ENCODE measurements around the gene NAALADL2. TPM values are rescaled to one million over a fixed set of nuclear protein-coding genes. Genes with fewer than 3 reads are reported as not detected.

Gene NAALADL2
- total and polyA plus RNA-seq, 2 donors (not counting 1 experiment from before 2014, with no cell fraction given) = not detected

GRCh38 chr3:175278680-175279079 is 419.5 kb downstream of the NAALADL2 start:
- DNase-seq = no peak
- H3K4me1 Mint-ChIP-seq = no peaks in the 10 kb centered on the region
- H2AFZ ChIP-seq (ENCODE audit: insufficient read depth, low read depth, low read length, poor library complexity, severe bottlenecking) = no peak overlapping the region
- POLR2A ChIA-PET = no interaction called here
- no peak overlapping the region for H3K4me3 Mint-ChIP-seq
- no peaks in the 10 kb centered on the region for H3K36me3 ChIP-seq (replicated peaks in 1 of 2; ENCODE audit: control extremely low read depth in 1 of 2, control insufficient read depth in 1 of 2, extremely low read depth in 1 of 2, insufficient read depth in 2 of 2, low read length in 1 of 2)
- no peak overlapping the region for H3K27ac Mint-ChIP-seq
- no peak overlapping the region for H3K9ac ChIP-seq (ENCODE audit: low read length)
- no peaks in the 10 kb centered on the region for H3K79me2 ChIP-seq (ENCODE audit: control insufficient read depth, insufficient read depth, low read length)
- no peak for TF ChIP-seq CTCF (IDR thresholded peaks at IDR 0.05)
- TF ChIP-seq EZH2 (IDR thresholded peaks at IDR 0.05; ENCODE audit: borderline replicate concordance, insufficient read depth, low read depth, low read length, poor library complexity, severe bottlenecking) = no peak
- H3K4me3 ChIP-seq (ENCODE audit: control extremely low read depth in 1 of 5, extremely low read depth in 1 of 5, insufficient read depth in 1 of 5, low read depth in 2 of 5, low read length in 4 of 5) = no peak overlapping the region
- ATAC-seq (ENCODE audit: low read depth) = no peak
- H3K27me3 Mint-ChIP-seq = no peaks in the 10 kb centered on the region
- no peaks in the 10 kb centered on the region for H3K27me3 ChIP-seq (replicated peaks in 1 of 4; ENCODE audit: control extremely low read depth in 1 of 4, control insufficient read depth in 3 of 4, insufficient read depth in 4 of 4, low read length in 3 of 4)
- CTCF ChIA-PET = no interaction called here
- H3K4me1 ChIP-seq (ENCODE audit: control insufficient read depth in 2 of 2, insufficient read depth in 2 of 2, low read length in 2 of 2) = no peaks in the 10 kb centered on the region
- 0% methylated on average over 1 of the region's 3 CpGs for WGBS (ENCODE audit: insufficient coverage)
- no peak overlapping the region for H3K4me2 ChIP-seq (replicated peaks; ENCODE audit: low read depth, low read length, poor library complexity, severe bottlenecking)
- H3K9me3 ChIP-seq (ENCODE audit: control extremely low read depth in 1 of 3, control insufficient read depth in 2 of 3, insufficient read depth in 1 of 3, low read length in 2 of 3) = peaks cover 0 to 1% (median 0%) of the 10 kb centered on the region in 3 donors
- H4K20me1 ChIP-seq (ENCODE audit: control insufficient read depth, insufficient read depth, low read length, poor library complexity, severe bottlenecking) = no peaks in the 10 kb centered on the region
- H3K27ac ChIP-seq (ENCODE audit: low read length in 2 of 2) = no peak overlapping the region
- intact Hi-C loops (cut with micrococcal nuclease) = no loop called here
- no peaks in the 10 kb centered on the region for H3K9me3 Mint-ChIP-seq (ENCODE audit: insufficient read depth)

DNA sequence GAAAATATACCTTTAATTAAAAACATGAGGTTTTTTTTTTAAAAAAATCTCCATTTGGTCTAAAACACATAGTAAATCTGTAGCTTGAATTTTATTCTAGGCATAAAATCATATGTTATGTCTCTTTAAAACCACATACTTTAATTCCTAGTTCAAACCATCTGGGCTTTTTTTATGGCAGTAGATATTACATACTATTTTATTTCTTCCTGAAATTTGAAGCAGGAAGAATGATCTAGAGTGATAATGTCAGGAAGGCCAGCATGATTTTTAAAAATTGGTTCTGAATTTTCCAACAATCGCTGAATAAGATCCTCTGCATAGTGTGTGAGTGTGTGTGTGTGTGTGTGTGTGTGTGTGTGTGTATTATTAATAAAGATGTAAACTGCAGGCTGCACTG is 420.3 kb downstream of the NAALADL2 start:
- intact Hi-C loops (cut with micrococcal nuclease) = no loop called here
- H3K36me3 ChIP-seq (replicated peaks in 1 of 2; ENCODE audit: control extremely low read depth in 1 of 2, control insufficient read depth in 1 of 2, extremely low read depth in 1 of 2, insufficient read depth in 2 of 2, low read length in 1 of 2) = no peaks in the 10 kb centered on the region
- H3K27me3 ChIP-seq (replicated peaks in 1 of 4; ENCODE audit: control extremely low read depth in 1 of 4, control insufficient read depth in 3 of 4, insufficient read depth in 4 of 4, low read length in 3 of 4) = no peaks in the 10 kb centered on the region
- no peak overlapping the region for H3K27ac ChIP-seq (ENCODE audit: low read length in 2 of 2)
- H4K20me1 ChIP-seq (ENCODE audit: control insufficient read depth, insufficient read depth, low read length, poor library complexity, severe bottlenecking) = no peaks in the 10 kb centered on the region
- ChIA-PET POLR2A (no interaction called here), CTCF (no interaction called here)
- H2AFZ ChIP-seq (ENCODE audit: insufficient read depth, low read depth, low read length, poor library complexity, severe bottlenecking) = no peak overlapping the region
- no peak for ATAC-seq (ENCODE audit: low read depth)
- Mint-ChIP-seq H3K27ac (no peak overlapping the region), H3K4me1 (no peaks in the 10 kb centered on the region), H3K4me3 (no peak overlapping the region), H3K9me3 (ENCODE audit: insufficient read depth) (no peaks in the 10 kb centered on the region), H3K27me3 (no peaks in the 10 kb centered on the region)
- no peak overlapping the region for H3K9ac ChIP-seq (ENCODE audit: low read length)
- no peaks in the 10 kb centered on the region for H3K4me1 ChIP-seq (ENCODE audit: control insufficient read depth in 2 of 2, insufficient read depth in 2 of 2, low read length in 2 of 2)
- H3K9me3 ChIP-seq (ENCODE audit: control extremely low read depth in 1 of 3, control insufficient read depth in 2 of 3, insufficient read depth in 1 of 3, low read length in 2 of 3) = peaks cover 0 to 1% (median 0%) of the 10 kb centered on the region in 3 donors
- DNase-seq = no peak
- 10% methylated on average over 1 of the region's 1 CpG for WGBS (ENCODE audit: insufficient coverage)
- TF ChIP-seq CTCF (IDR thresholded peaks at IDR 0.05) (no peak), EZH2 (IDR thresholded peaks at IDR 0.05; ENCODE audit: borderline replicate concordance, insufficient read depth, low read depth, low read length, poor library complexity, severe bottlenecking) (no peak)
- no peak overlapping the region for H3K4me3 ChIP-seq (ENCODE audit: control extremely low read depth in 1 of 5, extremely low read depth in 1 of 5, insufficient read depth in 1 of 5, low read depth in 2 of 5, low read length in 4 of 5)
- H3K4me2 ChIP-seq (replicated peaks; ENCODE audit: low read depth, low read length, poor library complexity, severe bottlenecking) = no peak overlapping the region
- H3K79me2 ChIP-seq (ENCODE audit: control insufficient read depth, insufficient read depth, low read length) = no peaks in the 10 kb centered on the region

Data from B cell (primary cell).